IMR-90 (cell line): Measurements from ENCODE around the gene MINK1.

Source experiments
- BHLHE40 ChIP-seq: fragments of 150-350 bp; IDR thresholded peaks from 2 replicates; pipeline ENCODE4 v1.6.1; 2016; ENCODE audit warnings: mild to moderate bottlenecking, low read depth, low read length
- CEBPB ChIP-seq: IDR thresholded peaks from 2 replicates; pipeline ENCODE4 v1.6.1; 2012; ENCODE audit warnings: low read depth, low read length, improper control_type of control experiment
- CHD1 ChIP-seq: IDR thresholded peaks from 2 replicates; pipeline ENCODE4 v1.6.1; 2012; ENCODE audit warnings: low read depth, low read length, improper control_type of control experiment
- FOS ChIP-seq: fragments of 150-350 bp; IDR thresholded peaks from 2 replicates; pipeline ENCODE4 v1.6.1; 2016; ENCODE audit warnings: low read depth, low read length
- MAFK ChIP-seq: IDR thresholded peaks from 2 replicates; pipeline ENCODE4 v1.6.1; 2012; ENCODE audit warnings: low read depth, low read length, improper control_type of control experiment
- MAZ ChIP-seq: IDR thresholded peaks from 2 replicates; pipeline ENCODE4 v1.6.1; 2012; ENCODE audit warnings: low read depth, mild to moderate bottlenecking, low read length, improper control_type of control experiment, moderate library complexity, borderline replicate concordance
- POLR2A ChIP-seq: IDR thresholded peaks from 2 replicates; pipeline ENCODE4 v1.6.1; 2012; ENCODE audit warnings: mild to moderate bottlenecking, low read depth, low read length
- RAD21 ChIP-seq: IDR thresholded peaks from 2 replicates; pipeline ENCODE4 v1.6.1; 2012; ENCODE audit warnings: low read length, improper control_type of control experiment
- RCOR1 ChIP-seq: IDR thresholded peaks from 2 replicates; pipeline ENCODE4 v1.6.1; 2012; ENCODE audit warnings: mild to moderate bottlenecking, low read length, improper control_type of control experiment; ENCODE audit not compliant: insufficient replicate concordance
- RFX5 ChIP-seq: IDR thresholded peaks from 2 replicates; pipeline ENCODE4 v1.8.0; 2012; ENCODE audit warnings: low read depth, mild to moderate bottlenecking, low read length, moderate library complexity
- TF ChIP-seq, protein P1 (sequence below): conservative IDR thresholded peaks from 2 replicates; pipeline ENCODE4 v1.5.1; 2012; ENCODE audit warnings: mild to moderate bottlenecking, low read depth, low read length, improper control_type of control experiment

DNA sequence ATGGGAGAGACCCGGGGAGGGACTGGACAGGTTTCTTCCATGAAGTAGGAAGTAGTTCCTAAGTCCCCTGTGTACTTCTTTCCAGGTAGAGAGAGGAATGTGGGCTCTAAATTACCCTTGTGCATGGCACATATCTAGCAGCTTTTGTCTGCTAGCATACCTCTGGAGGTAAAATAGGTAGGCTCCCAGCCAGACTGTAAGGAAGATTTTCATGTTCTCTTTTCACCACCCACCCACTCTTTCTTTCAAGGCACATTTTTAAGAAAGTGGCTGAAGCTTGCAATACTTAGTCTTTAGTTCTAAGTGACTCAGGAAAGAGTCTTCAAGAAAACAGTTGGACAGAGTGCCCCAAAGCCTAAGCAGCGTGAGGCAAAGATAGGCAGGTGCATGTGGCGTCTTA lies 9.2 kb downstream of the MINK1 start:
- TF ChIP-seq POLR2A: no peak
- TF ChIP-seq, protein P1, sequence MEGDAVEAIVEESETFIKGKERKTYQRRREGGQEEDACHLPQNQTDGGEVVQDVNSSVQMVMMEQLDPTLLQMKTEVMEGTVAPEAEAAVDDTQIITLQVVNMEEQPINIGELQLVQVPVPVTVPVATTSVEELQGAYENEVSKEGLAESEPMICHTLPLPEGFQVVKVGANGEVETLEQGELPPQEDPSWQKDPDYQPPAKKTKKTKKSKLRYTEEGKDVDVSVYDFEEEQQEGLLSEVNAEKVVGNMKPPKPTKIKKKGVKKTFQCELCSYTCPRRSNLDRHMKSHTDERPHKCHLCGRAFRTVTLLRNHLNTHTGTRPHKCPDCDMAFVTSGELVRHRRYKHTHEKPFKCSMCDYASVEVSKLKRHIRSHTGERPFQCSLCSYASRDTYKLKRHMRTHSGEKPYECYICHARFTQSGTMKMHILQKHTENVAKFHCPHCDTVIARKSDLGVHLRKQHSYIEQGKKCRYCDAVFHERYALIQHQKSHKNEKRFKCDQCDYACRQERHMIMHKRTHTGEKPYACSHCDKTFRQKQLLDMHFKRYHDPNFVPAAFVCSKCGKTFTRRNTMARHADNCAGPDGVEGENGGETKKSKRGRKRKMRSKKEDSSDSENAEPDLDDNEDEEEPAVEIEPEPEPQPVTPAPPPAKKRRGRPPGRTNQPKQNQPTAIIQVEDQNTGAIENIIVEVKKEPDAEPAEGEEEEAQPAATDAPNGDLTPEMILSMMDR: no peak
- TF ChIP-seq CHD1: no peak
- TF ChIP-seq MAFK: no peak
- TF ChIP-seq RAD21: no peak
- no peak for TF ChIP-seq RFX5
- no peak for TF ChIP-seq RCOR1
- TF ChIP-seq BHLHE40: no peak
- TF ChIP-seq CEBPB: no peak
- TF ChIP-seq FOS: no peak
- TF ChIP-seq MAZ: no peak
